Islet of Langerhans (tissue), 1 donor: ENCODE results near the gene BRS3.

Experiments
- FAIRE-seq: peaks from one replicate; lab custom pipeline; 2011; peaks lifted over from hg19 to GRCh38; lab: Jason Lieb, UNC

BRS3 gene

DNA sequence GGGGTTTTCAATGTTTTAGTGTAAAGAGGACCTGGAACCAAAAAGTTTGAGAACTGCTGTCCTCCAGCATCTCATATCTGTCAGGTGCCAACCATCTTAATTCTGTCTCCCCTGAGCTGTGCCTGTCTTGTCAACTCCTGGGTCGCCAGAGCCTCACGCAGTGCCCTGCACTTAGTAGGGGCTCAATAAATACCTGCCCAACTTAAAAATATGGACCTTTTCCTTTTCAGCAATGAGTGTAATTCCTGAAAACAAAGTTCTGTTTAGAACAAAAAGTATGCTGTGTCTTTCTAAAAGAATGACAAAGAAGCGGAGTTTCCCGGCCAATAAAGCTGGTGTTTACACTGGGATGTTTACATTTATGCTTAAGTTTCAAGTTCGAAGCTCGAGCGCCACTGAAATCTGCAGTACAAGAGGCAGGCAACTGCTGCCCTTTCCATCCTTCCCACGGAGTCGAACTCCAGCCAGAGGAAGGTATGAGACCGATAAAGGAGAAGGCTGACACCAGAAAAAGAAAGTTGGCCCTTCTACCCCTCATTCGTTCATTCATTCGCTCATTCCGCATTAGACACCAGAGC lies 8.5 kb downstream of the BRS3 start:
- no peak for FAIRE-seq

DNA sequence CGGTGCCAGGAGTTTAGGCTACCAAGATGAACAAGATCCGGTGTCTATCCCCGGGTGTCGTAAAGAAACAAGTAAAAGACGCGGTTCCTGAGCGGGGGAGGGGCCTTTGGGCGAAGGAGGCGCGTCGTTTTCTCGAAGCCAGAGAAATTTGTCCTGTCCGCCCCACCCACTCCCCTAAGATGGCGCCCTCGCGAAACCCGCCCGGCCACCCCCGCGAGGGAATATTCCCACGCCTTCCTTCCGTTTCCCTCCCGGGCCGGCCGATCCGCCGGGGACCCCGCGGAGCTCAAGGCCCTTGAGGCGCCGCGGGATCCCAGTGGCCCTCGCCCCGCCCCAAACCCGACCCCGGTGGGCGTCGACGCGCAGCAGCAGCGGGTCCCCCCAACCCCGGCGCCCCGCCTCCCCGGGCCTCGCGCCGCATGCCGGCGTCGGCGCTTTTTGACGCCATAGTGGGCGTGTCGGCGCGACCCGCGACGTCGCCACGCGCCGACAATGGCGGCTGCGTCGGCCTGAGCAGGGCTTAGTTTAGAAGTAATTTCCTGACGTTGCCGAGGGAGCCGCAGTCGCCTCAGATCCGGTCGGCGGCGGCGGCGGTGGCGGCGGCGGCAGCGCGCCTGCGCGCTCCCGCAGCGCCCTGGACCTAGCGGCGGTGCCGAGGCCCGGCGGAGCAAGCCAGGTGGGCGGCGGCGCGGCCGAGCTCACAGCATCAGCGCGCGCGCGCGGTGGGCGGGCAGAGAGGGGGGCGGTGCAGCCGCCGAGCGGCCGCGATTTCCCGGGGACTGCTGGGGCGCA lies 9.2 kb downstream of the BRS3 start:
- FAIRE-seq, result no peak

- FAIRE-seq, result no peak
These were observed 9.9 kb downstream of the BRS3 start, which contains the start of gene HTATSF1 for GRCh38 chrX:136497556-136498052. HTATSF1 (plus strand) TSS chrX:136497592; CDS start chrX:136497685, 93 bp downstream.

- no peak for FAIRE-seq
These were observed 31.3 kb downstream of the BRS3 start for GRCh38 chrX:136519069-136519468.

GRCh38 chrX:136523770-136524169 lies 36.0 kb downstream of the BRS3 start:
- FAIRE-seq, result peak; percentile 75

DNA sequence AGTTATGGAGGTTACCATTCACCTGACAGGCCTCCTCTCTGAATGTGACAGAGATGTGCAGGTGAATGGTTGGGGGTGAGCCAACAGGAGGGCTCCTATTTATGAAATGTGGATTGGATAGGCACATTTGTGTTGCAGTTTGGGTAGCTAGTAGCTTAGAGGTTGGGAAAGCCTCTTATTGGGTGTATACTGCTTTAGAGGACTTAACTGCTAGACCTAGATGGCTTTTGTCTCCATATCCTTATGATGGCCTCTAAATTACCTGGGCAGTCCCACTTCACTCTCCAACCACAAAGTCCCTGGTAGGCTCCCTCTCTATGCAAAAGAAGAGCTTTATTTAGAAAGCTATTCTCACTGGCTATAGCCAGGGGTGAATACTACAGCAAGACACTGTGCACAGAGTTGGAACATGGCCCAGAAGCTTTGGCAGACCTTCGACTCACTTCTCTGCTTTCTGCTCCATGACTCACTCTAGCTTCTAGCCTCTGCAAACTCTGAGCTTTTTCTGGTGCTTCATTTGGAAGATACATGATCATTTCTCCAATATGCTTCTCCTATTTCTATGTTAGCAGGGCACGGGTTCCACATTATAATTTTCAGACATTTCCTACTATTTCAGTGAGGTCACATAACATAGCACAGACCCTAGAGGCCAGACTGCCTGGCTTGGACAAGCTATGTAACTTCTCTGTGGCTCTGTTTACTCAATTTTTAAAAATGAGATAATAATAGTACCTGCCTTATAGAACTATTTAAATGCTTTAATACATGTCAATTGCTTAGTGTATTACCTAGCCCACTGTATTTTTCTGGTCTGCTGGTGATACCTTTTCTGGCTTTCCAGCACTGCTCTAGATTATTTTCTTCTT lies 38.2 kb downstream of the BRS3 start:
- FAIRE-seq, result peak; percentile 55

DNA sequence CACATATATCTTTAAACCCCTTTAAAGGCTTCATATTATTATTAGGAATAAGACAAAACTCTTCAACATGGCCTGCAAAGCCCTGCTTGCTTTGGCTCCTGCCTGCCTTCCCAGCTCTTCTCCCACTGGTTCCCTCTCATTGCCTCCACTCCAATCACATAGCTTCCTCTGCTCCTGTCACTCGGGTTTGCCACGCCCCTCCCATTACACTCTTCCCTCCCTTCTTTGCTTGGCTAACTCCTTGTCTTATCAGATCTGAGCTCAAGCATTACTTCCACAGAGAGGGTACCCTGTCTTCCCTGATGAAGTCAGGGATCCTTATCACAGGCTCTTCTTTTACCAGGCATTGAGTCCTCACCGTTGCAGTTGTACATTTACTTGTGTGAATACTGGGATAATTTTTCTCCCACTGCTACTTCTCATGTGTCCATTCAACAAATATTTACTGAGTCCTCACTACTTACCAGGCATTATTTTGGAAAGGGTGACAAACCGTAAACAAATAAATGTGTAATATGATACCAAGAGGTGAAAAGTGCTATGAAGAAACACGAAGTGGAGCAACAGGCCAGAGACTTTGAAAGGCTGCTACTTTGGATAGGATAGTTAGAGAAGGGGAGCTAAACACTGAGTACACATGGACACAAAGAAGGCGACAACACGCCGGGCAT lies 41.0 kb downstream of the BRS3 start:
- FAIRE-seq, result no peak

- FAIRE-seq, result no peak
These were observed 42.0 kb downstream of the BRS3 start for GRCh38 chrX:136529795-136530194.

- no peak for FAIRE-seq
These were observed 44.2 kb downstream of the BRS3 start, which contains the start of gene VGLL1 for GRCh38 chrX:136531951-136532350. VGLL1 (plus strand) TSS chrX:136532215; CDS start chrX:136536021, 3,806 bp downstream.

- no peak for FAIRE-seq
These were observed 46.4 kb downstream of the BRS3 start for GRCh38 chrX:136534131-136534530.

GRCh38 chrX:136538811-136539210 lies 51.1 kb downstream of the BRS3 start:
- no peak for FAIRE-seq

GRCh38 chrX:136540226-136540625 lies 52.5 kb downstream of the BRS3 start:
- no peak for FAIRE-seq

DNA sequence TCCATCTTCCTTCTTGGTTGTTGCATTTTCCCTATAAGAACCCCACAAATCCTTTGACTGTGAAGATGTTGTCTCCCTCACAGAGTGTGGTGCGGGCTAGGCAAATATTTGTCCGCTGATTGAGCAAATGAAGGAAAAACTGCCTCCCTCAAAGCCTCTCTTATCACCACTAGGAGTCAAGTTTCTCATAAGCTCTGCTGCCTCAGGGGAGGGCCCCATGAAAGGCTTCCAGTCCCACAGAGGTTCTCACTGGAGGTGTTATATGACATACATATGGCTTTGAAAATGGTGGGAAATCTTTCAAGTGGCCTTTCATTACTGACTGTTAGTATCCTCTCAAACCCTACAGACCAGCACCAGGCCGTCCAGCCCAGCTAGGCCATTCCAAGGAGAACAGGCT lies 53.5 kb downstream of the BRS3 start:
- FAIRE-seq, result no peak

- FAIRE-seq, result no peak
These were observed 54.5 kb downstream of the BRS3 start for GRCh38 chrX:136542281-136542680.
